ENCODE results near the gene DAPK1. TPM values are rescaled to one million over a fixed set of nuclear protein-coding genes. Genes with fewer than 3 reads are reported as not detected.

The DAPK1 gene
- polyA plus RNA-seq, 2 of the 4 experiments (the other 2 are of a cell fraction): 55.2 to 67.2 TPM

DNA sequence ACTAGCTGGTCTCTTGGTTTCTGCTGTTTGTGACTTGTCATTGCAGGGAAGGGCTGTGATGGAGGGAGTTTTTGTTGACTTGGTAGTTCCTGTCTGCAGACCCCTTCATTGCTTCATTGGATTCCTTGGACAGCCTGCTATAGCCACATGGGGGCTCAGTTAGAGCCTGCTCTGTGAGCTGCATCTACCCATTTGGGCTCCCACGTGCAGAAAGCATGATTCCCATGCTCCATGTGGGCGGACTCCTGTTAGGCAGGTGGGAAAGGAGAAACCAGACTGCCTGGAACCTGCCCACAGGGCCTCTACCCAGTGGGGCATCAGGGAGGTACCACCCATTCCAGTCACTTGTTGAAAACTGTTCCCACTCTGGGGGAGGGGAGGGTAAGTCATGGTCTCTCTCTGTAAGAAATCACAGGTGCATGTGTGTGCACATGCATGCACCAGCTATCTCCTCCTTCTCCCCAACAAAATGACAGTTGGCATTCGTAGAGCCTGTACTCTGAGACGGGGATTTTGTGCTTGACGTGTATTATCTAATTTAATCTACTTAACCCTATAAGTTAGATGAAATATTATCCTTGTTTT lies 61.0 kb downstream of the DAPK1 start:
- Histone ChIP-seq H3K4me3 (no peak overlapping the region), H3K4me1 (peaks cover 18% of the 10 kb centered on the region), H3K4me2 (no peak overlapping the region), H3K9me3 (no peaks in the 10 kb centered on the region), H3K27ac (no peak overlapping the region)
- ChIA-PET CTCF (interaction anchor here (0.8 to 1.3 kb wide), 3 partner anchors 8 to 221 kb away, joined by 3 to 4 read pairs (median 3); no protein-coding TSS in a partner anchor), POLR2A (no interaction called here)
- WGBS (ENCODE audit: missing lambda C conversion rate): 93% methylated on average over 4 of the region's 5 CpGs
- TF ChIP-seq, protein P1, sequence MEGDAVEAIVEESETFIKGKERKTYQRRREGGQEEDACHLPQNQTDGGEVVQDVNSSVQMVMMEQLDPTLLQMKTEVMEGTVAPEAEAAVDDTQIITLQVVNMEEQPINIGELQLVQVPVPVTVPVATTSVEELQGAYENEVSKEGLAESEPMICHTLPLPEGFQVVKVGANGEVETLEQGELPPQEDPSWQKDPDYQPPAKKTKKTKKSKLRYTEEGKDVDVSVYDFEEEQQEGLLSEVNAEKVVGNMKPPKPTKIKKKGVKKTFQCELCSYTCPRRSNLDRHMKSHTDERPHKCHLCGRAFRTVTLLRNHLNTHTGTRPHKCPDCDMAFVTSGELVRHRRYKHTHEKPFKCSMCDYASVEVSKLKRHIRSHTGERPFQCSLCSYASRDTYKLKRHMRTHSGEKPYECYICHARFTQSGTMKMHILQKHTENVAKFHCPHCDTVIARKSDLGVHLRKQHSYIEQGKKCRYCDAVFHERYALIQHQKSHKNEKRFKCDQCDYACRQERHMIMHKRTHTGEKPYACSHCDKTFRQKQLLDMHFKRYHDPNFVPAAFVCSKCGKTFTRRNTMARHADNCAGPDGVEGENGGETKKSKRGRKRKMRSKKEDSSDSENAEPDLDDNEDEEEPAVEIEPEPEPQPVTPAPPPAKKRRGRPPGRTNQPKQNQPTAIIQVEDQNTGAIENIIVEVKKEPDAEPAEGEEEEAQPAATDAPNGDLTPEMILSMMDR (IDR thresholded peaks at IDR 0.05): no peak
- TF ChIP-seq MYC (IDR thresholded peaks at IDR 0.05; ENCODE audit: borderline replicate concordance, low read length) (no peak), EP300 (IDR thresholded peaks at IDR 0.05) (no peak), KDM1A (IDR thresholded peaks at IDR 0.05; ENCODE audit: low read depth) (no peak), PHF8 (IDR thresholded peaks at IDR 0.05; ENCODE audit: borderline replicate concordance, low read depth) (no peak), HOXB5 (CRISPR knock-in tag; IDR thresholded peaks at IDR 0.05) (no peak), NR3C1 (IDR thresholded peaks at IDR 0.05) (no peak), SMC3 (IDR thresholded peaks at IDR 0.05) (no peak), POLR2A (IDR thresholded peaks at IDR 0.05; ENCODE audit: low read length) (no peak), FOSL2 (IDR thresholded peaks at IDR 0.05) (no peak), FOSL2 (CRISPR knock-in tag; IDR thresholded peaks at IDR 0.05) (no peak), BHLHE40 (IDR thresholded peaks at IDR 0.05; ENCODE audit: low read depth, low read length) (no peak)
- TF ChIP-seq, protein P2, sequence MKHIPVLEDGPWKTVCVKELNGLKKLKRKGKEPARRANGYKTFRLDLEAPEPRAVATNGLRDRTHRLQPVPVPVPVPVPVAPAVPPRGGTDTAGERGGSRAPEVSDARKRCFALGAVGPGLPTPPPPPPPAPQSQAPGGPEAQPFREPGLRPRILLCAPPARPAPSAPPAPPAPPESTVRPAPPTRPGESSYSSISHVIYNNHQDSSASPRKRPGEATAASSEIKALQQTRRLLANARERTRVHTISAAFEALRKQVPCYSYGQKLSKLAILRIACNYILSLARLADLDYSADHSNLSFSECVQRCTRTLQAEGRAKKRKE (CRISPR knock-in tag; IDR thresholded peaks at IDR 0.05; ENCODE audit: low read depth): no peak
- TF ChIP-seq, protein P3, sequence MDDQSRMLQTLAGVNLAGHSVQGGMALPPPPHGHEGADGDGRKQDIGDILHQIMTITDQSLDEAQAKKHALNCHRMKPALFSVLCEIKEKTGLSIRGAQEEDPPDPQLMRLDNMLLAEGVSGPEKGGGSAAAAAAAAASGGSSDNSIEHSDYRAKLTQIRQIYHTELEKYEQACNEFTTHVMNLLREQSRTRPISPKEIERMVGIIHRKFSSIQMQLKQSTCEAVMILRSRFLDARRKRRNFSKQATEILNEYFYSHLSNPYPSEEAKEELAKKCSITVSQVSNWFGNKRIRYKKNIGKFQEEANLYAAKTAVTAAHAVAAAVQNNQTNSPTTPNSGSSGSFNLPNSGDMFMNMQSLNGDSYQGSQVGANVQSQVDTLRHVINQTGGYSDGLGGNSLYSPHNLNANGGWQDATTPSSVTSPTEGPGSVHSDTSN (IDR thresholded peaks at IDR 0.05): no peak
- no peak for DNase-seq (ENCODE audit: low read depth in 1 of 2, low spot score in 1 of 2)
- no peak for ATAC-seq
- no peak for FAIRE-seq

DNA sequence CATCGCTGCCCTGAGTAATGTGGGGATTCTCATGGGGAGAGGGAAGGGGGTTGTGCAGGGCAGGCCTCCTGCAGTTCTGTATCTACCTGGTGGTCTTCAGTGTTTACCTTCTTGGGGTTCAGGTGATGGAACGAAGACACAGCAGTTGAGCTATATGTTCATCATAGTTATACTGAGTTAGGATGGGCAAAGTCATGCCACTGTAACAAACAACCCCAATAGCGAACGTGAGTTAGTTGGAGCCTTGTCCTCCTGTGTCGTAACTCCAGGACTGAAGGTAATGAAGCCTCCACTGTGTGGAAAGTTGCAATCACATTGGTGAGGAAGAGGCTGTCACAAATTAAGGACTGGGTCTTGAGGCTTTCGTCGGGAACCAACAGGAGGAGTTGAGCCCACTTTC lies 64.4 kb downstream of the DAPK1 start:
- H3K4me1 ChIP-seq: peaks cover 6% of the 10 kb centered on the region
- ChIA-PET CTCF (interaction anchor here (1.0 kb wide), 1 partner anchor 1128 kb away, joined by 3 read pairs; no protein-coding TSS in a partner anchor), POLR2A (no interaction called here)
- TF ChIP-seq CBX2 (IDR thresholded peaks at IDR 0.05; ENCODE audit: borderline replicate concordance, low read depth): no peak
- no peak for TF ChIP-seq HOXB13 (CRISPR knock-in tag; IDR thresholded peaks at IDR 0.05; ENCODE audit: low read depth)
- no peak overlapping the region for H3K4me3 ChIP-seq
- ATAC-seq (no peak), FAIRE-seq (no peak), DNase-seq (ENCODE audit: low read depth in 1 of 2, low spot score in 1 of 2) (no peak)
- WGBS (ENCODE audit: missing lambda C conversion rate): 88% methylated on average over 7 of the region's 7 CpGs
- no peaks in the 10 kb centered on the region for H3K9me3 ChIP-seq
- no peak overlapping the region for H3K27ac ChIP-seq
- no peak overlapping the region for H3K4me2 ChIP-seq

DNA sequence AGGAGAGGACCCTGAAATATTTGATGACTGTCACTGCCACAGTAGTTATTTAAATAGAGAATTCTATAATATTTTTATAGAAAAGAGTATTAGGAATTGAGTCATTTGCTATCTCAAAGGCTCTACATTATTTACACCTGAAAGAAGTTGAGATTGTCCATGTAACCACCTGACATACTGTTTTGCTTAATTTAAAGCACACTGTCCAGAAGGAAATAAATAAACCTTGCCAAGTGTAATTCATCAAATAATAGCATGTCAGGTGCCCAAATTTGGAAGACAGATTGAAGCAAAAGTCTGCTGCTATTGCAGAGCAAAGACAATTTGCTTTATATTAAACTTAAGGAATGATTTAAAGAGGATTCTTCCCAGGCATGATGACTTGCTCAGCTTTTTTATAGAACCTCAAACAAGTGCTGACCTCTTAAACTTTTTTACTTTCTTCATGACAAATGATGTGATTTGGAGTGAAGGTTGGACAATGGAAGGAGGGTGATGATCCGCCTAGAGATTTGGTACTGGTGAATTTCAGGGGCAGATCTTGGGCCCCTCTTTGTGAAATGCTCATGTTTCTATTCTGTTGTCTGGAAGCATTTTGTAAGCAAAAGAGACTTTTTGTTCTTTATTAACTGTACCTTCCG lies 65.0 kb downstream of the DAPK1 start:
- no peak overlapping the region for H3K4me3 ChIP-seq
- ATAC-seq: no peak
- 94% methylated on average over 2 of the region's 2 CpGs for WGBS (ENCODE audit: missing lambda C conversion rate)
- no peak overlapping the region for H3K4me2 ChIP-seq
- H3K4me1 ChIP-seq: peaks cover 5% of the 10 kb centered on the region; the same call in 2 of the 3 replicates
- no peak overlapping the region for H3K27ac ChIP-seq
- ChIA-PET POLR2A (no interaction called here), CTCF (no interaction called here)
- no peak for DNase-seq (ENCODE audit: low read depth in 1 of 2, low spot score in 1 of 2)
- no peak for FAIRE-seq
- H3K9me3 ChIP-seq: no peaks in the 10 kb centered on the region
- TF ChIP-seq NR3C1 (IDR thresholded peaks at IDR 0.05) (no peak), CHD4 (IDR thresholded peaks at IDR 0.05; ENCODE audit: borderline replicate concordance) (no peak), PHF8 (IDR thresholded peaks at IDR 0.05; ENCODE audit: borderline replicate concordance, low read depth) (no peak), HOXA7 (CRISPR knock-in tag; IDR thresholded peaks at IDR 0.05) (no peak), ESRRA (IDR thresholded peaks at IDR 0.05; ENCODE audit: borderline replicate concordance, low read length) (no peak), KDM1A (IDR thresholded peaks at IDR 0.05; ENCODE audit: low read depth) (no peak), FOXS1 (CRISPR knock-in tag; IDR thresholded peaks at IDR 0.05) (no peak), RNF2 (IDR thresholded peaks at IDR 0.05; ENCODE audit: borderline replicate concordance, low read depth) (no peak), MAFK (IDR thresholded peaks at IDR 0.05; ENCODE audit: partially characterized antibody) (no peak)
- TF ChIP-seq, protein P4, sequence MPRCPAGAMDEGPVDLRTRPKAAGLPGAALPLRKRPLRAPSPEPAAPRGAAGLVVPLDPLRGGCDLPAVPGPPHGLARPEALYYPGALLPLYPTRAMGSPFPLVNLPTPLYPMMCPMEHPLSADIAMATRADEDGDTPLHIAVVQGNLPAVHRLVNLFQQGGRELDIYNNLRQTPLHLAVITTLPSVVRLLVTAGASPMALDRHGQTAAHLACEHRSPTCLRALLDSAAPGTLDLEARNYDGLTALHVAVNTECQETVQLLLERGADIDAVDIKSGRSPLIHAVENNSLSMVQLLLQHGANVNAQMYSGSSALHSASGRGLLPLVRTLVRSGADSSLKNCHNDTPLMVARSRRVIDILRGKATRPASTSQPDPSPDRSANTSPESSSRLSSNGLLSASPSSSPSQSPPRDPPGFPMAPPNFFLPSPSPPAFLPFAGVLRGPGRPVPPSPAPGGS (IDR thresholded peaks at IDR 0.05): no peak
- TF ChIP-seq, protein P5, sequence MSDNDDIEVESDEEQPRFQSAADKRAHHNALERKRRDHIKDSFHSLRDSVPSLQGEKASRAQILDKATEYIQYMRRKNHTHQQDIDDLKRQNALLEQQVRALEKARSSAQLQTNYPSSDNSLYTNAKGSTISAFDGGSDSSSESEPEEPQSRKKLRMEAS (IDR thresholded peaks at IDR 0.05): no peak
- TF ChIP-seq, protein P6, sequence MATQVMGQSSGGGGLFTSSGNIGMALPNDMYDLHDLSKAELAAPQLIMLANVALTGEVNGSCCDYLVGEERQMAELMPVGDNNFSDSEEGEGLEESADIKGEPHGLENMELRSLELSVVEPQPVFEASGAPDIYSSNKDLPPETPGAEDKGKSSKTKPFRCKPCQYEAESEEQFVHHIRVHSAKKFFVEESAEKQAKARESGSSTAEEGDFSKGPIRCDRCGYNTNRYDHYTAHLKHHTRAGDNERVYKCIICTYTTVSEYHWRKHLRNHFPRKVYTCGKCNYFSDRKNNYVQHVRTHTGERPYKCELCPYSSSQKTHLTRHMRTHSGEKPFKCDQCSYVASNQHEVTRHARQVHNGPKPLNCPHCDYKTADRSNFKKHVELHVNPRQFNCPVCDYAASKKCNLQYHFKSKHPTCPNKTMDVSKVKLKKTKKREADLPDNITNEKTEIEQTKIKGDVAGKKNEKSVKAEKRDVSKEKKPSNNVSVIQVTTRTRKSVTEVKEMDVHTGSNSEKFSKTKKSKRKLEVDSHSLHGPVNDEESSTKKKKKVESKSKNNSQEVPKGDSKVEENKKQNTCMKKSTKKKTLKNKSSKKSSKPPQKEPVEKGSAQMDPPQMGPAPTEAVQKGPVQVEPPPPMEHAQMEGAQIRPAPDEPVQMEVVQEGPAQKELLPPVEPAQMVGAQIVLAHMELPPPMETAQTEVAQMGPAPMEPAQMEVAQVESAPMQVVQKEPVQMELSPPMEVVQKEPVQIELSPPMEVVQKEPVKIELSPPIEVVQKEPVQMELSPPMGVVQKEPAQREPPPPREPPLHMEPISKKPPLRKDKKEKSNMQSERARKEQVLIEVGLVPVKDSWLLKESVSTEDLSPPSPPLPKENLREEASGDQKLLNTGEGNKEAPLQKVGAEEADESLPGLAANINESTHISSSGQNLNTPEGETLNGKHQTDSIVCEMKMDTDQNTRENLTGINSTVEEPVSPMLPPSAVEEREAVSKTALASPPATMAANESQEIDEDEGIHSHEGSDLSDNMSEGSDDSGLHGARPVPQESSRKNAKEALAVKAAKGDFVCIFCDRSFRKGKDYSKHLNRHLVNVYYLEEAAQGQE (IDR thresholded peaks at IDR 0.05): no peak

Measured in A549 (cell line).